Karpas-422 (cell line): Measurements from ENCODE around the gene PAPPA. TPM values are rescaled to one million over a fixed set of nuclear protein-coding genes. Genes with fewer than 3 reads are reported as not detected.

Source experiments
- DNase-seq: peaks from one replicate; pipeline ENCODE4 v3.0.0-alpha.2; 2015
- H2AFZ ChIP-seq: fragments of 200-600 bp; sonication (generic); 2 replicates; pipeline ENCODE4 v1.6.1; 2014; ENCODE audit warnings: antibody characterized with exemption, low read length, mixed read lengths
- H3K27ac ChIP-seq: fragments of 200-600 bp; sonication (generic); 2 replicates; pipeline ENCODE4 v1.5.1; 2014; ENCODE audit warnings: mild to moderate bottlenecking, low read length, moderate library complexity
- H3K27me3 ChIP-seq: fragments of 200-600 bp; sonication (generic); 2 replicates; pipeline ENCODE4 v1.6.1; 2014; ENCODE audit warnings: low read length, mixed read lengths
- H3K36me3 ChIP-seq: fragments of 200-600 bp; sonication (generic); 2 replicates; pipeline ENCODE4 v1.6.1; 2014; ENCODE audit warnings: low read length, mixed read lengths; ENCODE audit not compliant: insufficient read depth
- H3K4me1 ChIP-seq: fragments of 200-600 bp; sonication (generic); 2 replicates; pipeline ENCODE4 v1.6.1; 2014; ENCODE audit warnings: mild to moderate bottlenecking, low read length, mixed read lengths
- H3K4me2 ChIP-seq: fragments of 200-600 bp; sonication (generic); 2 replicates; pipeline ENCODE4 v1.6.1; 2014; ENCODE audit warnings: low read length, low read depth, mild to moderate bottlenecking; ENCODE audit not compliant: poor library complexity, severe bottlenecking
- H3K4me3 ChIP-seq: fragments of 200-600 bp; sonication (generic); 2 replicates; pipeline ENCODE4 v1.5.1; 2014; ENCODE audit warnings: mild to moderate bottlenecking, antibody characterized with exemption, low read length, mixed read lengths
- H3K79me2 ChIP-seq: fragments of 200-600 bp; sonication (generic); 2 replicates; pipeline ENCODE4 v1.6.1; 2014; ENCODE audit warnings: mild to moderate bottlenecking, low read length, mixed read lengths
- H3K9ac ChIP-seq: fragments of 200-600 bp; sonication (generic); 2 replicates; pipeline ENCODE4 v1.6.0; 2014; ENCODE audit warnings: low read length
- H3K9me2 ChIP-seq: fragments of 200-600 bp; sonication (generic), shearing (Covaris generic); replicated peaks from 2 replicates; pipeline ENCODE4 v1.6.0; 2014; ENCODE audit warnings: mild to moderate bottlenecking, low read length, moderate library complexity; ENCODE audit not compliant: insufficient read depth
- H3K9me3 ChIP-seq: fragments of 300-700, 200-600 bp; sonication (generic); 2 replicates; pipeline ENCODE4 v1.6.1; 2014; ENCODE audit warnings: low read length, mixed read lengths
- H4K20me1 ChIP-seq: fragments of 200-600 bp; sonication (generic); 2 replicates; pipeline ENCODE4 v1.6.1; 2014; ENCODE audit warnings: mild to moderate bottlenecking, antibody characterized with exemption, low read length, low read depth; ENCODE audit not compliant: insufficient read depth
- total RNA-seq: library from RNA; depleted of rRNA; stranded (reverse); fragments of >200 nt; shearing (Covaris generic); gene quantifications from 2 replicates; pipeline ENCODE4 v1.2.3, GENCODE V29; 2014; ENCODE audit warnings: low replicate concordance

PAPPA gene
- total RNA-seq, 1 experiment from 2014 or later = 0.30 TPM

DNA sequence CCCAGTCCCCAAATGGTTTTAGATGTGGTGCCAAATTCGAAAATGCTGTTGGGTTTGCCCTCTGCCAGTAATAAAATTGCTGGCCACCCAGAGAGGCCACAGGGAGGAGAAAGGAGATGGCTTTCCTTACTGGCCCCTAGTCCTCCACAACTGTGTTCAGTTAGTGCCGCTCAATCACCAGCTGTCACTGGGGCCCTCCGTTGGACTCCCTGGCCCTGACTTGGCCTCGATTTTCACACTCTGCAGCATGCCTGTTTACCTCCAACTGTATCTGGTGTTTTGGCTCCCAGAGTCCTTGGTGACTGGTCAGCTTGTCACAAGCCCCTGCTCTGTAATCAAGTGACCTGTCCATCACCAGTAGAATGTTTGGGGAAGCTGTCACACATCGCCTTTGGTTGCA is 97.8 kb downstream of the PAPPA start:
- Histone ChIP-seq H3K36me3 (no peaks in the 10 kb centered on the region), H3K9me3 (no peaks in the 10 kb centered on the region), H4K20me1 (no peaks in the 10 kb centered on the region), H3K9me2 (no peaks in the 10 kb centered on the region), H3K27ac (no peak overlapping the region), H2AFZ (no peak overlapping the region), H3K27me3 (no peaks in the 10 kb centered on the region), H3K4me3 (no peak overlapping the region), H3K79me2 (no peaks in the 10 kb centered on the region), H3K4me2 (no peak overlapping the region), H3K9ac (no peak overlapping the region), H3K4me1 (no peaks in the 10 kb centered on the region)
- DNase-seq = no peak

DNA sequence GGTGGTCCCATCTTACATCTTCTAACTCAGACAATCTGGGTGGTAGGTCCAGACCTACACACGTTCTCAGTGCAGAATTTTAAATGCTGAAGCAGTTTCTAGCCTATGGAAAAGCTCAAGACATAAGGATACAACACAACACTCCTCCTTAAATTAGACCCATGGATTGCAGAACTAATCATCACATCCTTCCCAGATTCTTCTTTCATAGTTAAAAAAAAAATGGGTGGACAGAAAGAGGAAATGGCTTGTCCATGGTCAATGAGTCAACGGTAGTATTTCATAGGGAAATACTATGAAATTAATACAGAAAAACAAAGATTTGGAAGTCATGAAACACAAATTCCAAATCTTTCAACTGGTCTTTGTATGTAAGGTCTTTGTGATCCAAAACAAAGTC is 106.9 kb downstream of the PAPPA start:
- H3K9me2 ChIP-seq = no peaks in the 10 kb centered on the region
- H3K9me3 ChIP-seq = no peaks in the 10 kb centered on the region
- no peak overlapping the region for H3K9ac ChIP-seq
- no peaks in the 10 kb centered on the region for H3K79me2 ChIP-seq
- H3K4me3 ChIP-seq = no peak overlapping the region
- no peaks in the 10 kb centered on the region for H3K4me1 ChIP-seq
- H3K4me2 ChIP-seq = no peak overlapping the region
- H3K36me3 ChIP-seq = no peaks in the 10 kb centered on the region
- no peaks in the 10 kb centered on the region for H4K20me1 ChIP-seq
- no peak for DNase-seq
- H2AFZ ChIP-seq = no peak overlapping the region
- H3K27ac ChIP-seq = no peak overlapping the region
- no peaks in the 10 kb centered on the region for H3K27me3 ChIP-seq

DNA sequence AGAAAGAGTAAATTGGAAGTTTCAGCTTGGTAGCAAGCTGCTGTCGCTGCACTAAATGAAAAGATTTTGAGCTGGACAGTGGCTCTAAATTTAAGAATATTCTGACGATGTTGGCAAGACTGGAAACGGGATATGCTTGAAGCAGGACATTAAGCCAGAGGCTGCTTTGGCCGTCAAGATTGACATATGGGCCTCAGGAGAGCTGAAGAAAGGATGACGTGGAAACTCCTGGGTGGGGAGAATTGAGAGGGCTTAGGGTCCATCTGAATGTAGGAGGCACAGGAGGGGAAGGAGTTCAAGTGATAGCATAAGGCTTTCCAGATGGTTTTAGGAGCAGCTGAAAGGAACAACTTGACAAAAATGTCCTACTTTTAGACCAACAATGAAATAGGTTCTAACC is 108.9 kb downstream of the PAPPA start:
- Histone ChIP-seq H3K9ac (no peak overlapping the region), H4K20me1 (no peaks in the 10 kb centered on the region), H3K4me2 (no peak overlapping the region), H3K4me3 (no peak overlapping the region), H3K9me3 (no peaks in the 10 kb centered on the region), H3K4me1 (no peaks in the 10 kb centered on the region), H3K9me2 (no peaks in the 10 kb centered on the region), H3K27ac (no peak overlapping the region), H3K27me3 (no peaks in the 10 kb centered on the region), H2AFZ (no peak overlapping the region), H3K36me3 (no peaks in the 10 kb centered on the region), H3K79me2 (no peaks in the 10 kb centered on the region)
- no peak for DNase-seq

DNA sequence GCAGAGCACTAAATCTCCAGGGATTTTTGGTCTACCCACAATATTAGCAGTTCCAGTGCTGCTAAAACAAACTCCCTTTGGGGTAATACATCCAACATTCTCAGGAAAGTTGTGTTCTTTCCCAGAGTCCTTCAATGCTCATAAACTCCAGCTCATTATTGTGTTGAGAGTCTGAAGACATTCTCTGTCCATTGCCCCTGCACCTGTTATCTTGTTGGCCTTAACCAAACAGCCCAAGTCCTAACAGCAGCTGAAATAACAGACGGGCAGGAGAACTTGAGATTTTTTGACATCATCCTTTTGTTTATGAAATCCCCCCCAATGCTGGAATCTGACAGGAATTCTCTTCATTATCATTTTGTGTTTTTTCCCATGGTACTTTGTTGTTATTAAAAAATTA is 110.8 kb downstream of the PAPPA start:
- Histone ChIP-seq H3K9ac (no peak overlapping the region), H2AFZ (no peak overlapping the region), H3K4me1 (no peaks in the 10 kb centered on the region), H3K79me2 (no peaks in the 10 kb centered on the region), H3K27me3 (no peaks in the 10 kb centered on the region), H3K4me3 (no peak overlapping the region), H3K9me2 (no peaks in the 10 kb centered on the region), H3K27ac (no peak overlapping the region), H4K20me1 (no peaks in the 10 kb centered on the region), H3K9me3 (no peaks in the 10 kb centered on the region), H3K36me3 (no peaks in the 10 kb centered on the region), H3K4me2 (no peak overlapping the region)
- DNase-seq = no peak

DNA sequence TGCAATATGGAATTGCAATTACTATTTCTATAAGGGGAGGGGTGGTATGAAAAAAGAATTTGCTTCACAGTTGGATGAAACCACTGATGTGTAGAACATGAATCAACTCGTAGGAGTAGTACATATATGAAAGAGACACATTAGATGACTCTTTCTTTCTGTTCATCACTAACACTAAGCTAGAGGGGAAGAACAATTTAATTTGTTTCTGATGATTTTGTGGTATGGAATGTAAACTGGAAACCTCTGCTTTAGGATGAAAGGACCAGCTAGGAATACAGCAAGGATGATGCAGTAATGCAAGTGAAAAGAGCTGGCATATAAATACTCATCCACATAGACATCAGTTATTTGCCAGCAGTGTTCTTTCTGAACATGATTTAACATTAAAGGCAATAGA is 113.4 kb downstream of the PAPPA start:
- H3K79me2 ChIP-seq = no peaks in the 10 kb centered on the region
- no peaks in the 10 kb centered on the region for H3K9me2 ChIP-seq
- no peaks in the 10 kb centered on the region for H4K20me1 ChIP-seq
- H3K36me3 ChIP-seq = no peaks in the 10 kb centered on the region
- no peak overlapping the region for H3K27ac ChIP-seq
- H3K4me3 ChIP-seq = no peak overlapping the region
- DNase-seq = no peak
- no peaks in the 10 kb centered on the region for H3K27me3 ChIP-seq
- H3K9ac ChIP-seq = no peak overlapping the region
- no peak overlapping the region for H2AFZ ChIP-seq
- no peaks in the 10 kb centered on the region for H3K4me1 ChIP-seq
- no peaks in the 10 kb centered on the region for H3K9me3 ChIP-seq
- no peak overlapping the region for H3K4me2 ChIP-seq

DNA sequence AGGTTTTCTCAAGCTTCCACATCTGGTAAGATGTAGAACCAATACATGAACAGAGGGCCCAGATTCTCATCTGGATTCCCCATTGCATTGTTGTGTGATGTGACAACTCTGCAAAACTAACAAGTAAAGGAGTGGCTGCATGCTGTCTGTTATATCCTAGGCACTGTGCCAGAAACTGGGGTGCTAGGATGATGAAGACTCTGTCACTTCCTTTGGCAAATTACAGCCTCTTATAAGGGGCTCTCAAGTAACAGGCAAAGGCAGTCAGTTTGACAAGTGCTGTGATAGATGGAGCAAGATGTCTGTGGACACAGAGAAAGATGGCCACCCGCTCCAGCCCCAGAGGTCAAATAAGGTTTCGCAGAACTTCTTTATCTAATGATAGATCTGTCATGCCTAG is 115.7 kb downstream of the PAPPA start:
- no peaks in the 10 kb centered on the region for H3K9me3 ChIP-seq
- H3K27ac ChIP-seq = no peak overlapping the region
- H3K4me3 ChIP-seq = no peak overlapping the region
- H3K9ac ChIP-seq = no peak overlapping the region
- no peaks in the 10 kb centered on the region for H3K27me3 ChIP-seq
- no peaks in the 10 kb centered on the region for H3K79me2 ChIP-seq
- no peaks in the 10 kb centered on the region for H3K4me1 ChIP-seq
- no peaks in the 10 kb centered on the region for H4K20me1 ChIP-seq
- no peaks in the 10 kb centered on the region for H3K36me3 ChIP-seq
- H2AFZ ChIP-seq = no peak overlapping the region
- no peak overlapping the region for H3K4me2 ChIP-seq
- DNase-seq = no peak
- H3K9me2 ChIP-seq = no peaks in the 10 kb centered on the region

DNA sequence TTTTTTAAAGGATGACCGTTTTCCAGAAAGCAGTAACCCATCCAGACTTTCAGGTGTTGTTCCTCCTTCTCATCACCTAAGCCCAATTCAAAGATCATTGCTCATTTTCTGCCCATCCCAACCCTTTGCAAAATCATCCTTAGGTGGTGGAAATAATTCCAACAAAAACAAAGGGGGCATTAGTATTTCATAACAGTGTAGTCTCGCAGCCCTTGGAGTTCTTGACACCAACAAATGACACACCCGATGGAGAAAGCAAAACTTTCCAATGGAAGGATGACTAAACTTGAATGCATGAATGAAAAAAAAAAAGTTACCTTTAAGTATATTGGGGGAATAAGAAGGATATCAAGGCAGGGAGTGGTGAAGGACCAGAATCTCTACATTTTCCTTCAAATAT is 117.0 kb downstream of the PAPPA start:
- no peaks in the 10 kb centered on the region for H3K9me3 ChIP-seq
- no peak overlapping the region for H3K9ac ChIP-seq
- no peaks in the 10 kb centered on the region for H3K36me3 ChIP-seq
- H4K20me1 ChIP-seq = no peaks in the 10 kb centered on the region
- no peaks in the 10 kb centered on the region for H3K9me2 ChIP-seq
- no peaks in the 10 kb centered on the region for H3K27me3 ChIP-seq
- no peak overlapping the region for H3K4me2 ChIP-seq
- no peaks in the 10 kb centered on the region for H3K79me2 ChIP-seq
- H2AFZ ChIP-seq = no peak overlapping the region
- H3K27ac ChIP-seq = no peak overlapping the region
- no peak overlapping the region for H3K4me3 ChIP-seq
- H3K4me1 ChIP-seq = no peaks in the 10 kb centered on the region
- DNase-seq = no peak

DNA sequence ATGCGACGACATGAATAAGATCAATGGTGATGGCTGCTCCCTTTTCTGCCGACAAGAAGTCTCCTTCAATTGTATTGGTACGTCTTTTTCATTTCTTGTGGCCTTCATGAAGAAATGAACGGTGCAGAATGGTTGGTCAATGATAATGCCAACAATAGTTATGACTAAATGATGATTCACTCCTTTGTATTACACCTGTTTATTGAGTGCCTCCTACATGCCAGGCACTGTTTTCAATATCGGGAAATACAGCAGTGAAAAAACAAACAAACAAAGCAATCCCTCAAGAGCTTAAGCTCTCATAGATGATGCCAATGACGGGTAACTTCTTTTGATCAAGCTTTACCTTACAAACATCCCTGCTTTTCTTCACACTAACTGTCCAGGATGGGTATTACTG is 117.7 kb downstream of the PAPPA start:
- Histone ChIP-seq H3K4me2 (no peak overlapping the region), H3K27me3 (no peaks in the 10 kb centered on the region), H3K79me2 (no peaks in the 10 kb centered on the region), H3K9me2 (no peaks in the 10 kb centered on the region), H3K4me1 (no peaks in the 10 kb centered on the region), H3K9ac (no peak overlapping the region), H2AFZ (no peak overlapping the region), H4K20me1 (no peaks in the 10 kb centered on the region), H3K27ac (no peak overlapping the region), H3K4me3 (no peak overlapping the region), H3K36me3 (no peaks in the 10 kb centered on the region), H3K9me3 (no peaks in the 10 kb centered on the region)
- DNase-seq = no peak

DNA sequence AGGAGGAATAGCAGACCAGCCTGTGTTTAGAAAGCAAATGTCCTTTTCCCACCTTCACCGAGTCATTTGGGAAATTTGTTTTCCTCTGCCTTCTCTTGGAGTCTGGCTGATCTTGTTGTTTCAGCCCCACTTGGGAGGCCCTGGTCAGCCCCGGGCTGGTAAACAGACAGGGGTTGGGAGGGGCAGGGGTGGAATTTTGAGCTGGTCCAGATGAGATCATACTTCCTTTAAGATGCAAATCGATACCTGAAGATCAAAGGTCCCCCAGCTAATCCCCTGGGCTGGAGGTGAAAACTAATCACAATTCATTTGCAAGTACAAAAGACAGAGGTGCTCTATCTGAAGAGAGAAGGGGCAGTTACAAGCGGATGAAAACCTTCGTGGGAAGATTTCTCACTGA is 118.4 kb downstream of the PAPPA start:
- no peaks in the 10 kb centered on the region for H3K9me3 ChIP-seq
- H4K20me1 ChIP-seq = no peaks in the 10 kb centered on the region
- no peaks in the 10 kb centered on the region for H3K36me3 ChIP-seq
- no peaks in the 10 kb centered on the region for H3K4me1 ChIP-seq
- no peak for DNase-seq
- H3K9ac ChIP-seq = no peak overlapping the region
- no peak overlapping the region for H2AFZ ChIP-seq
- H3K79me2 ChIP-seq = no peaks in the 10 kb centered on the region
- H3K9me2 ChIP-seq = no peaks in the 10 kb centered on the region
- no peaks in the 10 kb centered on the region for H3K27me3 ChIP-seq
- H3K4me3 ChIP-seq = no peak overlapping the region
- H3K27ac ChIP-seq = no peak overlapping the region
- H3K4me2 ChIP-seq = no peak overlapping the region
